Endothelial cell of umbilical vein (primary cell): ENCODE results near the gene SLC30A3. TPM values are rescaled to one million over a fixed set of nuclear protein-coding genes. Genes with fewer than 3 reads are reported as not detected.

Experiments used
- BruUV-seq: library from RNA; stranded (reverse); fragments of 400-500 nt; replicated peaks from 2 replicates; lab custom pipeline; 2021; lab: Mats Ljungman, UMichigan
- CTCF ChIA-PET: fragments of 300-600, 350-600 bp; sonication (Branson Sonifier 250); formaldehyde crosslinking; loops from one replicate; lab custom pipeline; 2021; ENCODE audit warnings: antibody characterized with exemption, inconsistent platforms; lab: Charles Lee
- POLR2A ChIA-PET: fragments of 300-600, 350-600 bp; sonication (Branson Sonifier 250); formaldehyde crosslinking; loops from one replicate; lab custom pipeline; 2021; ENCODE audit warnings: antibody characterized with exemption, inconsistent platforms; lab: Charles Lee
- DNase-seq: peaks from one replicate; pipeline ENCODE4 v3.0.0-alpha.2; 2011; ENCODE audit warnings: low read depth, low spot score
- FAIRE-seq: peaks from 2 replicates; lab custom pipeline; 2011; peaks lifted over from hg19 to GRCh38; lab: Jason Lieb, UNC
- H2AFZ ChIP-seq: 2 replicates; pipeline ENCODE4 v1.6.0; 2012; ENCODE audit warnings: low read depth, low read length, control low read depth, inconsistent platforms
- H3K27ac ChIP-seq: 2 replicates; pipeline ENCODE4 v1.5.1; 2011; ENCODE audit warnings: low read depth, mild to moderate bottlenecking, control low read depth, low read length, moderate library complexity; ENCODE audit not compliant: insufficient read depth
- H3K27me3 ChIP-seq, 2 experiments: 2 replicates each; pipeline versions ENCODE4 v1.6.0 to v1.6.1; 2011; ENCODE audit warnings: low read length in 2 of 2, mixed read lengths in 1 of 2; ENCODE audit not compliant: control insufficient read depth in 2 of 2, insufficient read depth in 2 of 2
- H3K36me3 ChIP-seq, 2 experiments: 2 replicates in 1 of 2; 3 replicates in 1 of 2; pipeline ENCODE4 v1.5.1; 2011; ENCODE audit warnings: low read length in 2 of 2, mild to moderate bottlenecking in 1 of 2, moderate library complexity in 1 of 2; ENCODE audit not compliant: control insufficient read depth in 2 of 2, insufficient read depth in 2 of 2; ENCODE audit errors: extremely low read depth in 1 of 2
- H3K4me1 ChIP-seq: 3 replicates; pipeline ENCODE4 v1.5.1; 2011; ENCODE audit warnings: mild to moderate bottlenecking, low read length; ENCODE audit not compliant: control insufficient read depth, insufficient read depth; ENCODE audit errors: extremely low read depth
- H3K4me2 ChIP-seq: 2 replicates; pipeline ENCODE4 v1.6.1; 2011; ENCODE audit warnings: low read length, control low read depth, mixed read lengths; ENCODE audit not compliant: insufficient read depth
- H3K4me3 ChIP-seq, 3 experiments: fragments of 200-600 bp in 1 of 3; sonication (generic), shearing (Covaris generic) in 1 of 3; replicated peaks in 1 of 3; 2 replicates each; pipeline ENCODE4 v1.5.1; 2011 to 2016; ENCODE audit warnings: control low read depth in 3 of 3, low read length in 3 of 3, mild to moderate bottlenecking in 2 of 3, inconsistent platforms in 1 of 3, low read depth in 1 of 3, moderate library complexity in 1 of 3; ENCODE audit not compliant: insufficient read depth in 1 of 3
- H3K79me2 ChIP-seq: 2 replicates; pipeline ENCODE4 v1.6.0; 2012; ENCODE audit warnings: low read length, inconsistent platforms; ENCODE audit not compliant: control insufficient read depth, insufficient read depth
- H3K9ac ChIP-seq: replicated peaks from 2 replicates; pipeline ENCODE3; 2011; ENCODE audit warnings: low read length, control low read depth; ENCODE audit not compliant: insufficient read depth; ENCODE audit errors: extremely low read depth
- H3K9me1 ChIP-seq: replicated peaks from 3 replicates; pipeline ENCODE4 v1.6.0; 2011; ENCODE audit warnings: mild to moderate bottlenecking, low read length; ENCODE audit not compliant: control insufficient read depth, insufficient read depth; ENCODE audit errors: extremely low read depth
- H3K9me3 ChIP-seq: replicated peaks from 2 replicates; pipeline ENCODE4 v1.5.1; 2012; ENCODE audit warnings: low read length, inconsistent platforms; ENCODE audit not compliant: control insufficient read depth, insufficient read depth
- H4K20me1 ChIP-seq: replicated peaks from 2 replicates; pipeline ENCODE3; 2011; ENCODE audit warnings: mild to moderate bottlenecking, low read length; ENCODE audit not compliant: control insufficient read depth, insufficient read depth; ENCODE audit errors: extremely low read depth
- CTCF ChIP-seq, 2 donors: IDR thresholded peaks; 1 replicate in 1 of 2; 2 replicates in 1 of 2; pipeline ENCODE4 v1.5.1; 2011; ENCODE audit warnings: low read length in 2 of 2, mild to moderate bottlenecking in 2 of 2, moderate library complexity in 2 of 2, control low read depth in 1 of 2, inconsistent platforms in 1 of 2, low read depth in 1 of 2; ENCODE audit not compliant: insufficient read depth in 1 of 2; ENCODE audit errors: extremely low read depth in 1 of 2
- EZH2 ChIP-seq: IDR thresholded peaks from 2 replicates; pipeline ENCODE4 v1.6.1; 2012; ENCODE audit warnings: borderline replicate concordance, low read depth, mild to moderate bottlenecking, moderate library complexity, low read length, inconsistent platforms; ENCODE audit not compliant: severe bottlenecking
- FOS ChIP-seq: IDR thresholded peaks from 2 replicates; pipeline ENCODE4 v1.6.1; 2011; ENCODE audit warnings: mild to moderate bottlenecking, low read length, moderate library complexity, borderline replicate concordance; ENCODE audit not compliant: insufficient read depth
- GATA2 ChIP-seq: IDR thresholded peaks from 2 replicates; pipeline ENCODE4 v1.7.0; 2011; ENCODE audit warnings: low read depth, mild to moderate bottlenecking, moderate library complexity, mixed read lengths, low read length; ENCODE audit not compliant: insufficient read length, insufficient read depth
- JUN ChIP-seq: IDR thresholded peaks from 2 replicates; pipeline ENCODE4 v1.6.1; 2011; ENCODE audit warnings: borderline replicate concordance, low read depth; ENCODE audit not compliant: insufficient read length, insufficient read depth
- MAX ChIP-seq: IDR thresholded peaks from 2 replicates; pipeline ENCODE4 v1.6.1; 2011; ENCODE audit not compliant: insufficient read depth, insufficient read length
- MYC ChIP-seq: IDR thresholded peaks from one replicate; pipeline ENCODE4 v1.6.1; 2011; ENCODE audit warnings: mild to moderate bottlenecking, low read depth, low read length
- POLR2A ChIP-seq: IDR thresholded peaks from 2 replicates; pipeline ENCODE4 v1.6.1; 2012; ENCODE audit warnings: low read depth, mild to moderate bottlenecking, control low read depth, low read length
- POLR2AphosphoS5 ChIP-seq: IDR thresholded peaks from 2 replicates; pipeline ENCODE4 v1.6.1; 2012; ENCODE audit warnings: low read depth, mild to moderate bottlenecking, control low read depth, low read length, moderate library complexity; ENCODE audit not compliant: insufficient read depth
- dilution Hi-C: fragments of 300-500 bp; cut with MboI; formaldehyde crosslinking; loops from one replicate; pipeline ENCODE4 v1.15.0; 2019; ENCODE audit warnings: low sequenced_read_pairs; ENCODE audit not compliant: extremely low pct_ligation_motif_present
- intact Hi-C: fragments of 100-400 bp; cut with micrococcal nuclease; formaldehyde crosslinking; loops from one replicate; pipeline ENCODE4 v1.10.0; 2022
- polyA plus RNA-seq, 4 experiments: library from polyadenylated mRNA; depleted of rRNA in 3 of 4; stranded (reverse) in 3 of 4; unstranded in 1 of 4; fragments of >200 nt; gene quantifications; 2 replicates each; pipeline versions ENCODE4 v1.2.1 to v1.2.3, GENCODE V29; 2011 to 2012; ENCODE audit warnings: missing spikeins in 1 of 4
- total RNA-seq: library from RNA; stranded (reverse); gene quantifications from 2 replicates; pipeline ENCODE4 v1.2.3, GENCODE V29; 2021

Gene SLC30A3
- total and polyA plus RNA-seq, 2 donors (not counting 3 experiments of a cell fraction or from before 2014, with no cell fraction given), result 16.7 to 63.9 TPM

GRCh38 chr2:27284996-27285395 is 22.1 kb upstream of the SLC30A3 start:
- H3K36me3 ChIP-seq, result no peaks in the 10 kb centered on the region
- peaks cover 28% of the 10 kb centered on the region for H3K4me1 ChIP-seq
- no peak overlapping the region for H3K9ac ChIP-seq
- BruUV-seq, result no TSS peak
- CTCF ChIA-PET, result interaction anchor here (1.5 to 9.1 kb wide), 3 partner anchors 6 to 20 kb away, joined by 7 to 143 read pairs (median 107); partner anchors contain the start of gene SLC30A3
- H3K27ac ChIP-seq, result no peak overlapping the region
- no peaks in the 10 kb centered on the region for H3K9me3 ChIP-seq
- TF ChIP-seq JUN (no peak), CTCF (IDR thresholded peaks at IDR 0.05; ENCODE audit: extremely low read depth in 1 of 2, insufficient read depth in 1 of 2, low read depth in 1 of 2, low read length in 2 of 2) (no peak), POLR2AphosphoS5 (no peak), EZH2 (no peak), FOS (no peak), POLR2A (no peak), GATA2 (no peak), MYC (no peak), MAX (no peak)
- intact Hi-C loops, result loop anchor here (5.0 to 10.0 kb wide), 2 partner anchors 73 to 320 kb away; partner anchors contain the start of genes ATRAID and SLC5A6
- POLR2A ChIA-PET, result no interaction called here
- H3K27me3 ChIP-seq, result no peaks in the 10 kb centered on the region
- dilution Hi-C loops, result no loop called here
- H3K4me2 ChIP-seq, result no peak overlapping the region
- H4K20me1 ChIP-seq, result no peaks in the 10 kb centered on the region
- no peak overlapping the region for H2AFZ ChIP-seq
- no peak overlapping the region for H3K4me3 ChIP-seq
- H3K79me2 ChIP-seq, result no peaks in the 10 kb centered on the region
- DNase-seq (no peak), FAIRE-seq (no peak)
- no peaks in the 10 kb centered on the region for H3K9me1 ChIP-seq
